GM23248 (cell line): ENCODE data around the gene ADAM15.

Experiments
- EZH2 ChIP-seq: fragments of 200-600 bp; sonication (generic); IDR thresholded peaks from 2 replicates; pipeline ENCODE4 v1.6.1; 2018; ENCODE audit warnings: antibody characterized with exemption, mild to moderate bottlenecking; ENCODE audit not compliant: insufficient read depth, poor library complexity, severe bottlenecking
- EZH2phosphoT487 ChIP-seq: fragments of 200-600 bp; sonication (generic); IDR thresholded peaks from 2 replicates; pipeline ENCODE4 v1.6.1; 2018; ENCODE audit warnings: antibody characterized with exemption, moderate library complexity, mild to moderate bottlenecking, low read depth; ENCODE audit not compliant: insufficient read depth

DNA sequence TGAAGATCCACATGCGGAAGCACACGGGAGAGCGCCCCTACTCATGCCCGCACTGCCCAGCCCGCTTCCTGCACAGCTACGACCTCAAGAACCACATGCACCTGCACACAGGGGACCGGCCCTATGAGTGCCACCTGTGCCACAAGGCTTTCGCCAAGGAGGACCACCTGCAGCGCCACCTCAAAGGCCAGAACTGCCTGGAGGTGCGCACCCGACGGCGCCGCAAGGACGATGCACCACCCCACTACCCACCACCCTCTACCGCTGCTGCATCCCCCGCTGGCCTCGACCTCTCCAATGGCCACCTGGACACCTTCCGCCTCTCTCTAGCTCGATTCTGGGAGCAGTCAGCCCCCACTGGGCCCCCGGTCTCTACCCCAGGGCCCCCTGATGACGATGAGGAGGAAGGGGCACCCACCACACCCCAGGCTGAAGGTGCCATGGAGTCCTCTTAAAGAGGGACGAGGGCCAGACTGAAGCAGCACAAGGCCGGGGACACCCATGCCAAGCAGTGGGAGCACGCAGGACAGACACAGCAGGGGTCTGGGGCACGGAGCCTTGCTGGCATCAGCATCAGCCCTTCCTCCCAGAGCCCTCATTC, 34.8 kb upstream of the ADAM15 start:
- no peak for TF ChIP-seq EZH2phosphoT487
- TF ChIP-seq EZH2, result no peak
